ENCODE data around the gene TMEM253.

GRCh38 chr14:21089877-21090193 lies 11.0 kb upstream of the TMEM253 start:
- TF ChIP-seq POLR2AphosphoS5 (IDR thresholded peaks at IDR 0.05; ENCODE audit: insufficient read depth in 1 of 2, low read depth in 1 of 2) (no peak), CTCF (IDR thresholded peaks at IDR 0.05) (no peak), POLR2A (IDR thresholded peaks at IDR 0.05) (no peak)

Measured in vagina (tissue), 2 donors.